Measurements from ENCODE around the gene SPHKAP. TPM values are rescaled to one million over a fixed set of nuclear protein-coding genes. Genes with fewer than 3 reads are reported as not detected.

Gene SPHKAP
- total RNA-seq, 1 donor from 2014 or later: 0.51 TPM

GRCh38 chr2:228094377-228094921, 87.0 kb downstream of the SPHKAP start:
- DNase-seq (ENCODE audit: extremely low spot score, unreplicated experiment): no peak

DNA sequence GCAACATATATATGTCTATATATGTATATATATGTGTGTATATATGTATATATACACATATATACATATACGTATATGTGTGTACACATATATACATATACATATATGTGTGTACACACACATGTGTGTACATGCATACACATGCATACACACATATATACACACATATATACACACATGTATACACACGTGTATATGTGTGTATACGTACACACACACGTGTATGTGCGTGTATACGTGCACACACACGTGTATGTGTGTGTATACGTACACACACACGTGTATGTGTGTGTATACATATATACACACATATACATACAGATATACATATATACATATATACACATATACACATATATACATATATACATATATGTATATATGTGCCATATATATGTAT, 89.4 kb downstream of the SPHKAP start:
- H3K36me3 Mint-ChIP-seq: no peaks in the 10 kb centered on the region
- no peaks in the 10 kb centered on the region for H3K9me3 Mint-ChIP-seq
- H3K27me3 Mint-ChIP-seq: no peaks in the 10 kb centered on the region
- H3K4me1 Mint-ChIP-seq (ENCODE audit: unreplicated experiment): no peaks in the 10 kb centered on the region
- H3K4me3 Mint-ChIP-seq: no peak overlapping the region
- H3K27ac Mint-ChIP-seq: no peak overlapping the region
- TF ChIP-seq, protein P1, sequence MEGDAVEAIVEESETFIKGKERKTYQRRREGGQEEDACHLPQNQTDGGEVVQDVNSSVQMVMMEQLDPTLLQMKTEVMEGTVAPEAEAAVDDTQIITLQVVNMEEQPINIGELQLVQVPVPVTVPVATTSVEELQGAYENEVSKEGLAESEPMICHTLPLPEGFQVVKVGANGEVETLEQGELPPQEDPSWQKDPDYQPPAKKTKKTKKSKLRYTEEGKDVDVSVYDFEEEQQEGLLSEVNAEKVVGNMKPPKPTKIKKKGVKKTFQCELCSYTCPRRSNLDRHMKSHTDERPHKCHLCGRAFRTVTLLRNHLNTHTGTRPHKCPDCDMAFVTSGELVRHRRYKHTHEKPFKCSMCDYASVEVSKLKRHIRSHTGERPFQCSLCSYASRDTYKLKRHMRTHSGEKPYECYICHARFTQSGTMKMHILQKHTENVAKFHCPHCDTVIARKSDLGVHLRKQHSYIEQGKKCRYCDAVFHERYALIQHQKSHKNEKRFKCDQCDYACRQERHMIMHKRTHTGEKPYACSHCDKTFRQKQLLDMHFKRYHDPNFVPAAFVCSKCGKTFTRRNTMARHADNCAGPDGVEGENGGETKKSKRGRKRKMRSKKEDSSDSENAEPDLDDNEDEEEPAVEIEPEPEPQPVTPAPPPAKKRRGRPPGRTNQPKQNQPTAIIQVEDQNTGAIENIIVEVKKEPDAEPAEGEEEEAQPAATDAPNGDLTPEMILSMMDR (conservative IDR thresholded peaks at IDR 0.05): no peak
- DNase-seq (ENCODE audit: extremely low spot score, unreplicated experiment): no peak

More at GRCh38 chr2:228094377-228094921, 87.0 kb downstream of the SPHKAP start:
- TF ChIP-seq, protein P1 (conservative IDR thresholded peaks at IDR 0.05): no peak
- H3K36me3 Mint-ChIP-seq: no peaks in the 10 kb centered on the region
- no peak overlapping the region for H3K4me3 Mint-ChIP-seq
- no peak overlapping the region for H3K27ac Mint-ChIP-seq
- H3K9me3 Mint-ChIP-seq: no peaks in the 10 kb centered on the region
- H3K27me3 Mint-ChIP-seq: no peaks in the 10 kb centered on the region
- H3K4me1 Mint-ChIP-seq (ENCODE audit: unreplicated experiment): no peaks in the 10 kb centered on the region

DNA sequence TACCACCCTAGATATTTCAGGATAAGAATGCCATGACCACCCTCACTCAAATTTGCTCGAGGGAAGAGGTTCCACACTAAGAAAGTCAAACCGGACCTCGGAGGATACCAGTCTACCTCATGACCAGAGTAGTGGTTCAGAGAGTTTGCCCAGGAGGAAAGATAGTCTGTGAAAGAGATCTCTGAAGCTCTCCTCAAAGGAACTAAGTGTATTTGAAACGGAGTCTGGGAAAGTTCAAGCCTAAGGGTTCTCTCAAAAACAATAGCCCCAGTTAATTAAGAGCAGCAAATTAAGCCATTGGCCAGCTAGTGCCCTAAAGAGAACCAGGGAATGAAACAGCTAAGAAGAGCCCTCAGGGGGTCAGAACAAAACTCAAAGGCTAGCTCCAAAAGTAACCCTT, 94.9 kb downstream of the SPHKAP start:
- no peaks in the 10 kb centered on the region for H3K9me3 Mint-ChIP-seq
- TF ChIP-seq, protein P1 (conservative IDR thresholded peaks at IDR 0.05): no peak
- H3K36me3 Mint-ChIP-seq: no peaks in the 10 kb centered on the region
- H3K4me1 Mint-ChIP-seq (ENCODE audit: unreplicated experiment): no peaks in the 10 kb centered on the region
- no peaks in the 10 kb centered on the region for H3K27me3 Mint-ChIP-seq
- H3K27ac Mint-ChIP-seq: no peak overlapping the region
- DNase-seq (ENCODE audit: extremely low spot score, unreplicated experiment): no peak
- H3K4me3 Mint-ChIP-seq: no peak overlapping the region

- H3K36me3 Mint-ChIP-seq: no peaks in the 10 kb centered on the region
- no peak overlapping the region for H3K27ac Mint-ChIP-seq
- DNase-seq (ENCODE audit: extremely low spot score, unreplicated experiment): no peak
- H3K4me3 Mint-ChIP-seq: no peak overlapping the region
- no peaks in the 10 kb centered on the region for H3K27me3 Mint-ChIP-seq
- TF ChIP-seq, protein P1 (conservative IDR thresholded peaks at IDR 0.05): no peak
- no peaks in the 10 kb centered on the region for H3K9me3 Mint-ChIP-seq
- H3K4me1 Mint-ChIP-seq (ENCODE audit: unreplicated experiment): no peaks in the 10 kb centered on the region
Measured at GRCh38 chr2:228084717-228085116, 96.8 kb downstream of the SPHKAP start.

- H3K4me3 Mint-ChIP-seq: no peak overlapping the region
- no peaks in the 10 kb centered on the region for H3K27me3 Mint-ChIP-seq
- H3K4me1 Mint-ChIP-seq (ENCODE audit: unreplicated experiment): no peaks in the 10 kb centered on the region
- H3K27ac Mint-ChIP-seq: no peak overlapping the region
- H3K36me3 Mint-ChIP-seq: no peaks in the 10 kb centered on the region
- TF ChIP-seq, protein P1 (conservative IDR thresholded peaks at IDR 0.05): no peak
- H3K9me3 Mint-ChIP-seq: peaks cover 4% of the 10 kb centered on the region
- no peak for DNase-seq (ENCODE audit: extremely low spot score, unreplicated experiment)
Measured at GRCh38 chr2:228083131-228083530, 98.4 kb downstream of the SPHKAP start.

DNA sequence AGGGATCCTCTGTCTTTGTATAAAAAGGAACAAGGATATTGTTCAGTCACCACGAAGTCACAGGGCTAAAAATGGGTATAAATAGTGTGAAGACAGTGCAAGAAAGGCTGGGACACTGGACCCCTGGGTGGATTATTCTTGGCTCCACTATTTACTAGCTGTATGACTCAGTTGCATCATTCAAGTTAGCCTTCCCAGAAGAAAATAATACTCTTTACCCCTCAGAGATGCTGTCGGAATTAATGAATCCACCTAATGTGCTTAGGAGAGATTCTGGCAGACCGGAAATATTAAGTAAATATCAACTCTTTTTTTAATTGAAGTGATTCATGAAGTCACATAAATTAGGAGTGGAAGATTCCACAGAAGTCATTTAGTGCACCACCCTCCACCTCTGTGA, 98.9 kb downstream of the SPHKAP start:
- H3K36me3 Mint-ChIP-seq: no peaks in the 10 kb centered on the region
- no peaks in the 10 kb centered on the region for H3K27me3 Mint-ChIP-seq
- no peak overlapping the region for H3K4me3 Mint-ChIP-seq
- H3K4me1 Mint-ChIP-seq (ENCODE audit: unreplicated experiment): no peaks in the 10 kb centered on the region
- TF ChIP-seq, protein P1 (conservative IDR thresholded peaks at IDR 0.05): no peak
- peaks cover 4% of the 10 kb centered on the region for H3K9me3 Mint-ChIP-seq
- no peak for DNase-seq (ENCODE audit: extremely low spot score, unreplicated experiment)
- no peak overlapping the region for H3K27ac Mint-ChIP-seq

Measured in type B pancreatic cell (in vitro differentiated cells).